A673 (cell line): Measurements from ENCODE around the gene INPP5F. TPM values are rescaled to one million over a fixed set of nuclear protein-coding genes. Genes with fewer than 3 reads are reported as not detected.

Experiments used
- BruUV-seq: library from RNA; stranded (reverse); fragments of 400-500 nt; replicated peaks from 2 replicates; lab custom pipeline; 2021; lab: Mats Ljungman, UMichigan
- CTCF ChIA-PET: fragments of 300-600 bp; sonication (Branson Sonifier 250); formaldehyde crosslinking; loops from one replicate; lab custom pipeline; 2022; ENCODE audit warnings: antibody characterized with exemption; lab: Charles Lee
- POLR2A ChIA-PET: fragments of 300-600 bp; sonication (Branson Sonifier 250); formaldehyde crosslinking; loops from one replicate; lab custom pipeline; 2022; ENCODE audit warnings: antibody characterized with exemption; ENCODE audit not compliant: low non-redundant PET; lab: Charles Lee
- DNase-seq: peaks from one replicate; pipeline ENCODE4 v3.0.0-alpha.2; 2015; ENCODE audit warnings: low spot score
- H3K27ac ChIP-seq: fragments of 200-600 bp; sonication (generic); 2 replicates; pipeline ENCODE4 v1.5.1; 2016; ENCODE audit warnings: mixed run types, low read depth, mild to moderate bottlenecking, mixed read lengths, antibody characterized with exemption, low read length; ENCODE audit not compliant: poor library complexity, severe bottlenecking
- H3K27me3 ChIP-seq: fragments of 200-600 bp; sonication (generic); replicated peaks from 2 replicates; pipeline ENCODE4 v1.6.1; 2017; ENCODE audit warnings: mixed run types, low read depth, mild to moderate bottlenecking, mixed read lengths, antibody characterized with exemption, low read length; ENCODE audit not compliant: insufficient read depth, poor library complexity
- H3K36me3 ChIP-seq: fragments of 200-600 bp; sonication (generic); 2 replicates; pipeline ENCODE4 v1.6.1; 2016; ENCODE audit warnings: mixed run types, mild to moderate bottlenecking, mixed read lengths, antibody characterized with exemption, low read length; ENCODE audit not compliant: insufficient read depth, poor library complexity, severe bottlenecking
- H3K4me1 ChIP-seq: fragments of 200-600 bp; sonication (generic); 2 replicates; pipeline ENCODE4 v1.6.1; 2017; ENCODE audit warnings: mixed run types, mild to moderate bottlenecking, mixed read lengths, antibody characterized with exemption, low read length; ENCODE audit not compliant: insufficient read depth, poor library complexity, severe bottlenecking
- H3K4me3 ChIP-seq: fragments of 200-600 bp; sonication (generic); 2 replicates; pipeline ENCODE4 v1.5.1; 2016; ENCODE audit warnings: low read depth, mixed run types, mild to moderate bottlenecking, mixed read lengths, low read length; ENCODE audit not compliant: poor library complexity, severe bottlenecking
- H3K9me3 ChIP-seq: fragments of 200-600 bp; sonication (generic); 2 replicates; pipeline ENCODE4 v1.6.1; 2016; ENCODE audit warnings: mixed run types, low read depth, mild to moderate bottlenecking, mixed read lengths, antibody characterized with exemption, low read length; ENCODE audit not compliant: poor library complexity, severe bottlenecking
- EZH2 ChIP-seq: fragments of 200-600 bp; sonication (generic); IDR thresholded peaks from 2 replicates; pipeline ENCODE4 v1.6.1; 2017; ENCODE audit warnings: borderline replicate concordance, low read depth, mild to moderate bottlenecking, mixed read lengths, antibody characterized with exemption, low read length; ENCODE audit not compliant: poor library complexity, severe bottlenecking
- intact Hi-C: fragments of 100-400 bp; cut with micrococcal nuclease; formaldehyde crosslinking; loops from one replicate; pipeline ENCODE4 v1.10.0; 2022; ENCODE audit not compliant: unreplicated experiment
- total RNA-seq: library from RNA; stranded (reverse); gene quantifications from 2 replicates; pipeline ENCODE4 v1.2.3, GENCODE V29; 2021
- TF ChIP-seq, protein P1 (sequence below): fragments of 300-800, 200-600 bp; sonication (generic); conservative IDR thresholded peaks from 2 replicates; pipeline ENCODE4 v1.5.1; 2017; ENCODE audit warnings: low read depth, mild to moderate bottlenecking, antibody characterized with exemption, low read length, moderate library complexity, mixed read lengths

Gene INPP5F
- total RNA-seq, 1 experiment from 2014 or later: 22.0 TPM

DNA sequence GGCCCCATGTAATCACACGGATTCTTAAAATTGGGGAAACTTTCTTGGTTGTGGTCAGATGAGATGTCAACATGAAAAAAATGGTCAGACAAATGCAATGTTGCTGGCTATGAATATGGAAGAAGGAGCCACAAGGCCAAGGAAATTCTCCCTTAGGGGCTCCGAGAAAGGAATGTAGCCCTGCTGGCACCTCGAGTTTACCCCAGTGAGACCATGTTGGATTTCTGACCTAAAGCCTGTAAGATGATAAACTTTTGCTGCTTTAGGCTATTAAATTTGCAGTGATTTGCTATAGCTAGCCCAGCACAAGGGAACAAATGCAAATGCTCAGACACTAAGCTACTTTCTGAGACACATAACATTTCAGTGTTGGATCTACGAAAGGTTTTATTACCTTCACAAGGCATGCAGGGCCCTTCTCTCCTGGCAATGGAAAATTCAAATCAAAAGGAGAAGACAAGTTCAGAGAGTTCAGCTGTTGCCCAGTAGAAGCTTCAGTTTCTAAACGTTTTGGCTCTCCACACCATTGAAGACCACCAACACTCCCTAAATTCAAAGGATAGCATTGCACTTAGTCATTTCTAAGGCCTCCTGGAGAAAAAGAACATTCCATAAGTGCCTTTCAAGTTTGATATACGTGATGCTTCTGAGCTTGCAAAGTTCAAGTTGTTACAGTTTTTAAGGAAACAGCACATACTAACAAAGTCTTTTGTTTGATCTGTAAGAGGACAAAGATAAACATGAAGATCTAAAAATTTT, 123.4 kb downstream of the INPP5F start:
- POLR2A ChIA-PET: no interaction called here
- H3K4me1 ChIP-seq: no peaks in the 10 kb centered on the region
- CTCF ChIA-PET: no interaction called here
- intact Hi-C loops: no loop called here
- no peak for DNase-seq
- peak overlapping the region; percentile 6 for H3K27ac ChIP-seq
- no TSS peak for BruUV-seq
- H3K9me3 ChIP-seq: no peaks in the 10 kb centered on the region
- no peaks in the 10 kb centered on the region for H3K27me3 ChIP-seq
- no peak for TF ChIP-seq EZH2
- TF ChIP-seq, protein P1, sequence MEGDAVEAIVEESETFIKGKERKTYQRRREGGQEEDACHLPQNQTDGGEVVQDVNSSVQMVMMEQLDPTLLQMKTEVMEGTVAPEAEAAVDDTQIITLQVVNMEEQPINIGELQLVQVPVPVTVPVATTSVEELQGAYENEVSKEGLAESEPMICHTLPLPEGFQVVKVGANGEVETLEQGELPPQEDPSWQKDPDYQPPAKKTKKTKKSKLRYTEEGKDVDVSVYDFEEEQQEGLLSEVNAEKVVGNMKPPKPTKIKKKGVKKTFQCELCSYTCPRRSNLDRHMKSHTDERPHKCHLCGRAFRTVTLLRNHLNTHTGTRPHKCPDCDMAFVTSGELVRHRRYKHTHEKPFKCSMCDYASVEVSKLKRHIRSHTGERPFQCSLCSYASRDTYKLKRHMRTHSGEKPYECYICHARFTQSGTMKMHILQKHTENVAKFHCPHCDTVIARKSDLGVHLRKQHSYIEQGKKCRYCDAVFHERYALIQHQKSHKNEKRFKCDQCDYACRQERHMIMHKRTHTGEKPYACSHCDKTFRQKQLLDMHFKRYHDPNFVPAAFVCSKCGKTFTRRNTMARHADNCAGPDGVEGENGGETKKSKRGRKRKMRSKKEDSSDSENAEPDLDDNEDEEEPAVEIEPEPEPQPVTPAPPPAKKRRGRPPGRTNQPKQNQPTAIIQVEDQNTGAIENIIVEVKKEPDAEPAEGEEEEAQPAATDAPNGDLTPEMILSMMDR: no peak
- H3K4me3 ChIP-seq: no peak overlapping the region
- H3K36me3 ChIP-seq: peaks cover 93% of the 10 kb centered on the region

- Histone ChIP-seq H3K27me3 (no peaks in the 10 kb centered on the region), H3K27ac (no peak overlapping the region), H3K4me1 (no peaks in the 10 kb centered on the region), H3K36me3 (peaks cover 86% of the 10 kb centered on the region), H3K9me3 (no peaks in the 10 kb centered on the region), H3K4me3 (no peak overlapping the region)
- TF ChIP-seq, protein P1: no peak
- TF ChIP-seq EZH2: no peak
- no TSS peak for BruUV-seq
- DNase-seq: no peak
- ChIA-PET POLR2A (no interaction called here), CTCF (no interaction called here)
- intact Hi-C loops: no loop called here
Measured at GRCh38 chr10:119849944-119850343, 124.1 kb downstream of the INPP5F start.

DNA sequence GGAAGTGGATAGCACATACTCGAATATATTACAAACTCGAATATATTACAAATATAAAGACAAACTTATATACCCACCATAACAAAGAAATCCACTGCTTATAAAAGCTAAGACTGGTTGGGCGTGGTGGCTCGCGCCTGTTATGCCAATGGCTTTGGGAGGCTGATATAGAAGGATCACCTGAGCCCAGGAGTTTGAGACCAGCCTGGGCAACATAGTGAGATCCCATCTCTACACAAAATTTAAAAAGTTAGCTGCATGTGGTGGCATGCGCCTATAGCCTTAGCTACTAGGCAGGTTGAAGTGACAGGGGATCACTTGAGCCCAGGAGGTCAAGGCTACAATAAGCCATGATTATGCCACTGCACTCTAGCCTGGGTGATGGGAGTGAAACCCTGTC, 126.4 kb downstream of the INPP5F start:
- Histone ChIP-seq H3K27ac (no peak overlapping the region), H3K4me1 (no peaks in the 10 kb centered on the region), H3K36me3 (peaks cover 84% of the 10 kb centered on the region), H3K27me3 (no peaks in the 10 kb centered on the region), H3K4me3 (no peak overlapping the region), H3K9me3 (no peaks in the 10 kb centered on the region)
- no TSS peak for BruUV-seq
- CTCF ChIA-PET: no interaction called here
- no peak for DNase-seq
- no peak for TF ChIP-seq EZH2
- TF ChIP-seq, protein P1: no peak
- intact Hi-C loops: no loop called here
- POLR2A ChIA-PET: no interaction called here
